NCI-H1092 treated with DMSO at 0.1 percent for 48 hours (cell line): ENCODE measurements around the gene LONP1.
"Not testable (repeated sequence)": the region's sequence is repeated elsewhere in the genome, so short reads cannot be mapped to it uniquely, and the experiment has no call there.

Source experiments
- DNase-seq: peaks from one replicate; lab custom pipeline; 2025; lab: John Stamatoyannopoulos, UW

LONP1 gene

GRCh38 chr19:5711025-5711424 is 8.9 kb downstream of the LONP1 start:
- no peak for DNase-seq

DNA sequence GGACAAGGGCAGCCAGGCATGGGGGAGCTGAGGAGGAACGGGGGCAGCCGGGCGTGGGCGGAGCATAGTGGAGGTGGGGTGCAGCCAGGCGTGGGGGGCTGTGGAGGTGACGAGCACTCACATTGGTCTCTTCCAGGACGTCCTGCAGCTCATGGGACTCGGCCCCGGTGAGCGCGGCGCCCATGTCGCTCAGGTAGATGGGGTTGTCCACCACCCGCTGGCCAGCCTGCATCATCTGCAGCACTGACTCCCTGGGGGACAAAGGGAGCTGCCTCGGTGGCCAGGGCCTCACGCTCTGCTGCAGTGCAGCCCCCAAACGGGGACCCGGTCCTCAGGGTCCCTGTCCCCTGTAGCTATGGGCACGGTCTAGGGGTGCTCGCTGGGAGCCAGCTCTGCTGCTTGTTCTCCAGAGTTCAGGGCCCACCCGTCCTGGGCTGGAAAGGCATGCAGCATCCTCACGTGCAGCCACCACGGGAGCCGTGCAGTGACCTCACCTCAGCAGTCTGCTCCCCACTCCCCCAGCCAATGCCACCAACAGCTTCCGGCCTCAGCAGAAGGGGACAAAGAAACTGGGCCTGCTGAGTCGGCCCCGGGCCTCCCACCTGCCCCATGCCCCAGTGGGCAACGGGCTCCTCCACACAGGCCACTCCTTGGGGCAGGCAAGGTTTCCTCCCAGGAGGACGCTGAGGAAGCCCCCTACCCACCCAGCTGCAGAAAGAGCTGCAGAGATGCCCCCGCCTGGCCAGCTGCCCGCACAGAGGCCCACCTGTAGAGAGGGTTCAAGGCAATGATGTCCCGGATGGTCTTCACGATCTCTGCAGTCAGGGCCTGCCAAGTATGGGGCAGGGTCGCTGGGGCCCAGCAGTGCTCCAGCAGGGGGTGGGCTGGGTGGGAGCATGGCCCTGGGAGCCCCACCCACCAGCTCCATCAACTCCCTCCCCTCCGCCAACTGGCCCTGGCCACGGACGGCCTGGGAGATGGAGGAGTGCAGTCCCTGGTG is 12.1 kb downstream of the LONP1 start:
- no peak for DNase-seq

DNA sequence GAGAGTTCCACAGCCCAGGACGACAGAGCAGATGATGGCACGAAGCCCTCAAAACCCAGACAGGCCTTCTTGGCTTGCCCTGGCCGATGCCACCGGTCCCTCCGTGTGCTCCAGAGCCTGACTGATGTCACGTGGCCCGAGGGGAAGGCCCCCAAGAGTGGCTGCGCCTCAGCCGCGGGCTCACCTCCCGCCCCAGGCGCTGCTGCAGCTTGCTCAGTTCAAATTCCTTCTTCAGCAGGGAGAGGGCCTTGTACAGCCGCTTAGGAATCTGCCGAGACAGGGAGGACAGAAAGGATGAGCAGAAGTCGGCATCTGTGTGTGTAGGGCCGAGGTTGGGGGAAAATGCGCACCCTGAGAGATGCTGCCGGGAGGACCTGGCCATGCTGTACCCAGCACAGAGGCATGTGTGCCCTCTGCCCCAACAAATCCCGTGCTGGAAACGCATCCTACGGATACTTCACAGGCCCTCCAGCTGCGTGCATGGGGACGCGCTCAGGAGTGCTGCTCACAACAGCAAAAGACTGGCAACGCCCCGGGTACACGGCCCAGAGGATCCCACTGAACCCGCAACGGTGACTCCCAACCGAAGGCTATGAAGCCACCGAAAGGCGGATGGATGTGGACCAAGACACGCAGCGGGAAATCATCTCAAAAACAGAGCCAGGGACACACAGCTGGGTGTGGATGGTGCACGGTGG is 12.9 kb downstream of the LONP1 start:
- no peak for DNase-seq

DNA sequence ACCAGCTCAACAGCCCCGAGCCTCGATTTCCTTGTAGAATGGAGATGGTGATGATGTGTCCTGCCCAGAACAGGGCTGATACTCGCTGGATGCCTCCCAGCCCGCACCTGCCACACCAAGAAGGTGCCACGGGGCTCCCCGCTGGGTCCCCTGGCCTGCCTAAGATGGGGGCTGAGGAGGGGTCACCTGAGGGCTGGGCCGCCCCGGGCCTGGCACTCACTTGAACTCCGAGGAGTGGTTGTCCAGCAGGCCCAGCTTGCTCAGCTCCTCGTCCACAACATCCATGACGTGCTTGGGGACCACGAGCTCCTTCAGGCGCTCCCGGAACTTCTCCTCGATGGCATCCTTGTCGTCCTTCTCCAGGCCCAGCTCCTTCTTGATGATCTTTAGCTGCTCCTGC is 14.4 kb downstream of the LONP1 start:
- DNase-seq: no peak

- no peak for DNase-seq
Measured at GRCh38 chr19:5703819-5704818, 15.8 kb downstream of the LONP1 start.

DNA sequence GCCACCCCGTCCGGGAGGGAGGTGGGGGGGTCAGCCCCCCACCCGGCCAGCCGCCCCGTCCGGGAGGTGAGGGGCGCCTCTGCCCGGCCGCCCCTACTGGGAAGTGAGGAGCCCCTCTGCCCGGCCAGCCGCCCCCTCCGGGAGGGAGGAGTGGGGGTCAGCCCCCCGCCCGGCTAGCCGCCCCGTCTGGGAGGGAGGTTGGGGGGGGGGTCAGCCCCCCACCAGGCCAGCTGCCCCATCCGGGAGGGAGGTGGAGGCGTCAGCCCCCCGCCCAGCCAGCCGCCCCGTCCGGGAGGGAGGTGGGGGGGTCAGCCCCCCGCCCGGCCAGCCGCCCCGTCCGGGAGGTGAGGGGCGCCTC is 17.9 kb downstream of the LONP1 start:
- not testable (repeated sequence) for DNase-seq

- no peak for DNase-seq
Measured at GRCh38 chr19:5700455-5701092, 19.4 kb downstream of the LONP1 start.

- no peak for DNase-seq
Measured at GRCh38 chr19:5698635-5699422, 21.1 kb downstream of the LONP1 start.

DNA sequence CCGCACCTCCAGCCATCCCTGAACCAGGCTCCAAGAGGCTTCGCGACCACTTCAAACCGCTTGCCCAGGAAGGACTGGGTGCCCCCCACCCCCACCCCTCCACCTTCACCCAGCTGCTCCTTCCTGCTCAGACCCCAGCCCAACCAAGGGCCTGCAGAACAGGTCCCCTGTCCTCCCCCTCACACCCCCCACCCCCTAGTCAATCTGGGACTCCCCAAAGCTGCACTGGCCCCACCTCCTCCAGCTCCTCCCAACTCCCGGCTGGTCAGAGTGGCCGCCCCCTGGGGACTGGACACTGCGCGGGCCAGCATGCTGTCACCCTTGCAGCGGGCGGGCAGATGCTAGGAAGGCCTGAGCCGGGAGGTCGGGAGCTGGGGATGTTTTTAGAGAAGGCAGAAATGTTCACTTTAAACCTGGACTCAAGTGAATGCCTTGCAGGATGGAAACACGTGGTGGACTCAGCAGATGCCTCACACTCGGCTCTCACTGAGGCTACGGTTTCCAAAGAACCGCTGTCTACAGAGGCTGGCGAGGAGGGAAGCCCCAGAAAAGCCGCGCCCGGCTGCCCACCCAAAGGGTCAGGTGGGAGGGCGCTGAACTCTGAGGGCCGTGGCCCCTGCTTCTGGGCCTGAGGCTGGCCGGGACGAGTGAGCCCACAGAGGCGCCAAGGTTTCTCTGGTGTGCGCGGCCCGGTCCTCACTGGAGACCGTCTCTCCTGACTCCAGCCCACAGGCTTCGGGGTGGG is 21.9 kb downstream of the LONP1 start:
- DNase-seq: no peak

GRCh38 chr19:5697022-5697889 is 22.7 kb downstream of the LONP1 start:
- no peak for DNase-seq

- DNase-seq: no peak
Measured at GRCh38 chr19:5696196-5697021, 23.5 kb downstream of the LONP1 start.

- no peak for DNase-seq
Measured at GRCh38 chr19:5695649-5696195, 24.2 kb downstream of the LONP1 start.

DNA sequence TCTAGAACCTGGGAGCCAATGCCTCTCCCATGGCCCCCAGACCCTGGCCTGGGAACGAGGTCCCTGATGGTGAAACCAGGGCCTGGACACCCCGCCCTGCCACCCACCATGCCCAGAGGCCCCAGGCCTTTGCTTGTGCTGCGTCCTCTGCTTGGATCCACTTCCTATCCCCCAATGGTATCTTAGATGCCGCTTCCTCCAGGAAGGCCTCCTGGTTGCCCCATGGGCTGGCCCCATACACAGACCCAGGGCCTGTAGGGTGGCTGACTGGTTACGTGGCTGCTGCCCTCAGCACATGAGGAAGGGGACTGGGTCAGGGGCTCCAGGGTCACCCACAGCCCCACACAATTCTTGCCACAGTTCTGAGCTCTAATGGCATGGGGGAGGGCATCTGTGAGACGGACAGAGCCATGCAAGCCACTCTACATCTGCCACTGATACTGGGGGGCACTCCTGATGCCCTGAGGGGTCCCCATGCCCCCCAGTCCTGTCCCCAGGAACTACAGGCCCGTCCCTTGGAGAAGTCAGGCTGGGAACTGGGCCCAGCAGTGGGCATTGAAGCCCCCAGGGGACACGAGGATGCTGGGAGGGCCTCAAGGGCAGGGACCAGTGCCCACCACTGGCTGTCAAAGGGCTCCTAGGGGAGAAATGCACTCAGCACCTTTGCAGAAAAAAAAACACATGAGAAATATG is 24.8 kb downstream of the LONP1 start:
- no peak for DNase-seq

DNA sequence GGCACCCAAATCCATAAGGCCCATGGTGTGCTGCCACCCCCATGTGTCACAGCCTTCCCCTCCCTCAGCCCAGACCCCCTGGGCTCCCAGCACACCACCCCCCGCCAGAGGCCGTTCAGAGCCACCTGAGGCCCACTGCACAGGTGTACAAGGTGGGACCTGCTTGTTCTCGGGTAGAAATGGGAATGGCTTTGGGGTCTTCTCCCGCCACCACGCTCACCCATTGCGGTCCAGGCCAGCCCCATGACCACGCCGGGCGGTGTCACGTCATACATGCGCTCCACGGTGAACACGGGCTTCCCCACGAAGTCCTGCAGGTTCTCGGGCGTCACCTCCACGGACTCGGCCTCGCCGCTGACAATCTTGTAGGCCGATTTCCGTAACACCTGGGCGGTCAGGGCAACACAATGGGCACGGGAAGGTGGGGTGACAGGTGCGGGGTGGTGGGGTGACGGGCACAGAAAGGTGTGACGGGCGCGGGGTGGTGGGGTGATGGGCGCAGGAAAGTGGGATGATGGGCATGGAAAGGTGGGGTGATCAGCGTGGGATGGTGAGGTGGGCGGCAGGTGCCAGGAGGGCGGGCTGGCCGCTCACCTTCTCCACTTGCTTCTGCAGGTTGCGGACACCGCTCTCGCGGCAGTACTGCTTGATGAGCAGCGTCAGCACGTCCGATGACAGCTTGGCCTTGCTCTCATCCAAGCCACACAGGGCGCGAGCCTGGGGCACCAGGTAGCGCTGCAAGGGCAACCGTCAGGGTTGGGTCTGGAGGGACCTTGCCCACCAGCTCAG is 25.6 kb downstream of the LONP1 start:
- no peak for DNase-seq

DNA sequence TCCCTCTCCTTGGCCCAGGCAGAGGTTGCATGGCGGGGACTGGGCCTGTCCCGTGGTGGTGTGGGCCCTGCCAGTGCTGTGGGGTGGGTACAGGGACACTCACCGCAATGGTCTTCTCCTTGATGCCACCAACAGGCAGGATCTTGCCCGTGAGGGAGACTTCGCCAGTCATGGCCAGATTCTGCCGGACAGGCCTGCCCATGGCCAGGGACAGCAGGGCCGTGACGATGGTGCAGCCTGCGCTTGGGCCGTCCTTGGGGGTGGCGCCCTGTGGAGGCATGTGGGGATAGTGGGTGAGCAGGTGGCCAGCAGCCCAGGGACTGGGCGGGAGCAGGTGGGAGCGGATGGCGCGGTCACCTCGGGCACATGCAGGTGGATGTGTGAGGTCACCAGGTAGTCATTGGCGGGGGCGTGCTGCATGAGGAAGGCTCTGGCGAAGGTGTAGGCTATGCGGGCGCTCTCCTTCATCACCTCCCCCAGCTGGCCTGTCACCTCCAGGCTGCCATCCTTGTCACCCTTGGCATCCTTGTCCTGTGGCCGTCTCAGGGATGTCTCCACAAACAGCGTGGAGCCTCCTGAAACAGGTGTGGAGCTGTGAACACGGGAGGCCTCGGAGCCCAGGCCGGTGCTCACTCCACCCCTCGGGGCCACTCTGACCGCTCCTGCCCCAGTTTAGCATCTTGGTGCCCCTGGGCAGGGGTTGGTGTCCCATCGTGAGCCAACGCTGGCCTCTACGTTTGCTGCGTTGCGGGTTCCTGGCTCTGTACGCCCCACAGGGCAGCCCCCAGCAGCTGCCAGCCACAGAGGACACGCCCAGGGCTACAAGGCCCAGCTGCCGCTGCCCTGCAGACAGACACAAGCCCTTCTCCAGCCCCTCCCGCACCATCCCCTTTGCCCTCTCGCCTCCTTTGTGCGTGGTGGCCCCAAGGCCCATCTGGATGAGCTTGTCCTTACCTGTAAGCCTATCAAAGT is 26.5 kb downstream of the LONP1 start:
- no peak for DNase-seq
